Measurements from ENCODE around the gene MYO15B. TPM values are rescaled to one million over a fixed set of nuclear protein-coding genes. Genes with fewer than 3 reads are reported as not detected.

Gene MYO15B
- total RNA-seq, 1 donor from 2014 or later = 48.2 TPM

DNA sequence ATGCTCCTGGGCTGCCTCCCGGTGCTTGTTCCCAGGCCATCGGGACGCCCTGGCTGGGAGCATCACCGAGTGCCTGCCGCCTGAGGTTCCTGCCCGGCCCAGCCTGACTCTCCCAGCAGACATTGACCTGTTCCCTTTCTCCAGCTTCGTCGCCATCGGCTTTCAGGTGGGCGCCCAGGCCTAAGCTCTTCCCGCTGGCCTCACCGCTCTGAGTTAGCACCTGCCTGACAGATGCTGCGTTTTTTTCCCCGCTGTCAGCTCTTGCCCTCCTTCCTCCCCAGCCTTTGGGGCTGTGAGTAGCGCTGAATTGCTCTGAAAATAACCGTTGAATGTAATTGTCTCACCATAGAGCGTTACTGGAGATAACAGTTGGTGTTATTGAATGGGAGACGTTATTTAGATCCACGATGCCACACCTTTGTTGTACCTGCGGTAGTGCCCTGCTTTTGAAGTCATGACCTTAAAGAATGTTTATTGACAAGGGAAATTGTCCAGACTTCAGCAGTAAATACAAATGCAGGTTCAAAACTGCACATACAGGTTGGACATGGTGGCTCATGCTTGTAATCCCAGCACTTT, 24.3 kb downstream of the MYO15B start:
- H3K27ac Mint-ChIP-seq = peak overlapping the region; percentile 67
- DNase-seq (ENCODE audit: extremely low spot score, unreplicated experiment) = no peak
- no peaks in the 10 kb centered on the region for H3K27me3 Mint-ChIP-seq
- H3K36me3 Mint-ChIP-seq = no peaks in the 10 kb centered on the region
- TF ChIP-seq, protein P1, sequence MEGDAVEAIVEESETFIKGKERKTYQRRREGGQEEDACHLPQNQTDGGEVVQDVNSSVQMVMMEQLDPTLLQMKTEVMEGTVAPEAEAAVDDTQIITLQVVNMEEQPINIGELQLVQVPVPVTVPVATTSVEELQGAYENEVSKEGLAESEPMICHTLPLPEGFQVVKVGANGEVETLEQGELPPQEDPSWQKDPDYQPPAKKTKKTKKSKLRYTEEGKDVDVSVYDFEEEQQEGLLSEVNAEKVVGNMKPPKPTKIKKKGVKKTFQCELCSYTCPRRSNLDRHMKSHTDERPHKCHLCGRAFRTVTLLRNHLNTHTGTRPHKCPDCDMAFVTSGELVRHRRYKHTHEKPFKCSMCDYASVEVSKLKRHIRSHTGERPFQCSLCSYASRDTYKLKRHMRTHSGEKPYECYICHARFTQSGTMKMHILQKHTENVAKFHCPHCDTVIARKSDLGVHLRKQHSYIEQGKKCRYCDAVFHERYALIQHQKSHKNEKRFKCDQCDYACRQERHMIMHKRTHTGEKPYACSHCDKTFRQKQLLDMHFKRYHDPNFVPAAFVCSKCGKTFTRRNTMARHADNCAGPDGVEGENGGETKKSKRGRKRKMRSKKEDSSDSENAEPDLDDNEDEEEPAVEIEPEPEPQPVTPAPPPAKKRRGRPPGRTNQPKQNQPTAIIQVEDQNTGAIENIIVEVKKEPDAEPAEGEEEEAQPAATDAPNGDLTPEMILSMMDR (conservative IDR thresholded peaks at IDR 0.05) = no peak
- no peaks in the 10 kb centered on the region for H3K9me3 Mint-ChIP-seq
- H3K4me1 Mint-ChIP-seq (ENCODE audit: unreplicated experiment) = no peaks in the 10 kb centered on the region
- peak overlapping the region; percentile 44 for H3K4me3 Mint-ChIP-seq

DNA sequence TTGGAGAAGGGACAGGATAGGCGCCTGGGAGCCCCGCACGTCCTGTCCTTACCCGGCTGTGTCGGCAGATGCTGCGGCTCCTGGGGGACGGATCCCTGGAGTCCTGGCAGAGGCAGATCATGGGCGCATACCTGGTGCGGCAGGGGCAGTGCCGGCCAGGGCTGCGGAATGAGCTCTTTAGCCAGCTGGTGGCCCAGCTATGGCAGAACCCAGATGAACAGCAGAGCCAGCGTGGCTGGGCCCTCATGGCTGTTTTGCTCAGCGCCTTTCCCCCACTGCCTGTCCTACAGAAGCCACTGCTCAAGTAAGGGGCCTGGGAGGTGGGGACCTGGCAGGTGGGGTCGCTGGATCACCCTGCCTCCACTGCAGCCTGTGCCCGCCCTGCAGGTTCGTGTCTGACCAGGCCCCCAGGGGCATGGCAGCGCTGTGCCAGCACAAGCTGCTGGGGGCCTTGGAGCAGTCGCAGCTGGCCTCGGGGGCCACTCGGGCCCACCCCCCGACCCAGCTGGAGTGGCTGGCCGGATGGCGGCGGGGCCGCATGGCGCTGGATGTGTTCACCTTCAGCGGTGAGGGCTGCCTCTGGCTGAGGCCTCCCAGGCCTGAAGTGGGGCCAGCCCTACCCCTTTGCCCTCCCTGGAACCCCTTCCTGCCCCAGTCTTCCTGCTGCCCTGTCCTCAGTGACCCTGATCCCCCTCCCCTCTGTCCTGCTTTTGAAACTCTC, 25.5 kb downstream of the MYO15B start:
- Mint-ChIP-seq H3K36me3 (no peaks in the 10 kb centered on the region), H3K27ac (no peak overlapping the region), H3K4me1 (ENCODE audit: unreplicated experiment) (no peaks in the 10 kb centered on the region), H3K4me3 (no peak overlapping the region), H3K9me3 (no peaks in the 10 kb centered on the region), H3K27me3 (no peaks in the 10 kb centered on the region)
- TF ChIP-seq, protein P1 (conservative IDR thresholded peaks at IDR 0.05) = no peak
- DNase-seq (ENCODE audit: extremely low spot score, unreplicated experiment) = no peak

DNA sequence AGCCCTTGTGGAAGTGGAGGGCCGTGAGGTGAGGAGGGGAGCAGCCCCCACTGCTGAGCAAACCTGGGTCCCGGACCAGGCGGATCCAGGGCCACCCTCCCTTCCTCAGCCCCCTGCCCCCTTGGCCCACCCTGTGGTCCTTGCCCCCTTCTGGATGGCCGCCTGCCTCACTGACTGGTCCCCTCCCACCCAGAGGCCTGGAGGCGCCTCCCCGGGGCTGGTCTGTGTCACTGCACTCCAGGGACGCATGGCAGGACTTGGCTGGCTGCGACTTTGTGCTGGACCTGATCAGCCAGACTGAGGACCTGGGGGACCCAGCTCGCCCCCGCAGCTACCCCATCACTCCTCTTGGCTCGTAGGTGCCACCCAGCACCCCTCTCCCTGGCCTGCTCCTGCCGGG, 26.4 kb downstream of the MYO15B start:
- TF ChIP-seq, protein P1 (conservative IDR thresholded peaks at IDR 0.05) = peak; percentile 25
- Mint-ChIP-seq H3K9me3 (no peaks in the 10 kb centered on the region), H3K4me1 (ENCODE audit: unreplicated experiment) (no peaks in the 10 kb centered on the region), H3K27ac (no peak overlapping the region), H3K27me3 (no peaks in the 10 kb centered on the region), H3K36me3 (no peaks in the 10 kb centered on the region), H3K4me3 (no peak overlapping the region)
- no peak for DNase-seq (ENCODE audit: extremely low spot score, unreplicated experiment)

DNA sequence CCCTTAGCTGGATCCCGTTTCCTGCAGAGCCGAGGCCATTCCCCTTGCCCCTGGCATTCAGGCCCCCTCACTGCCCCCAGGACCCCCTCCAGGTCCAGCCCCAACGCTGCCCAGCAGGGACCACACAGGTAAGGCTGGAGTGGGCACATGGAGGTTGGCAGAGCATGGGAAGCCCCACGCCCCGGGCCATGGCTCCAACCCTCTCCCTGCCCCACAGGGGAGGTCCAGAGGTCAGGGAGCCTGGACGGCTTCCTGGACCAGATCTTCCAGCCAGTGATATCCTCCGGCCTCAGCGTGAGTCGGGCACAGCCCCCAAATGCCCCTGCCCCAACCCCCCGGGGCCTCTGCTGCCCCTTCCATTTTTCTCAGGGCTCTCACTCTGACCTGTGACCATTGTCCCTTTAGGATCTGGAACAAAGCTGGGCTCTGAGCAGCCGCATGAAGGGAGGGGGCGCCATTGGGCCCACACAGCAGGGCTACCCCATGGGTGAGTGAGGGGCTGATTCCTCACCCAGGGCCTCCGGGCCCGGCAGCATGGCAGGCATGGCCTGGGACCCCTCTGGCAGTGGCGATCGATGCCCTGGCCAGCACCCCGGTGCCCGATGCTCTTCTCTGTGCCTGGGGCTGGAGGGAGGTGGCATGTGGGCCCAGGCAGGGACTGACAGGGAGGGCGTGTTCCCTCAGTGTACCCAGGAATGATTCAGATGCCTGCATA, 27.1 kb downstream of the MYO15B start:
- H3K27ac Mint-ChIP-seq = no peak overlapping the region
- no peaks in the 10 kb centered on the region for H3K4me1 Mint-ChIP-seq (ENCODE audit: unreplicated experiment)
- no peaks in the 10 kb centered on the region for H3K27me3 Mint-ChIP-seq
- H3K4me3 Mint-ChIP-seq = no peak overlapping the region
- no peak for DNase-seq (ENCODE audit: extremely low spot score, unreplicated experiment)
- no peaks in the 10 kb centered on the region for H3K36me3 Mint-ChIP-seq
- no peaks in the 10 kb centered on the region for H3K9me3 Mint-ChIP-seq
- TF ChIP-seq, protein P1 (conservative IDR thresholded peaks at IDR 0.05) = no peak

DNA sequence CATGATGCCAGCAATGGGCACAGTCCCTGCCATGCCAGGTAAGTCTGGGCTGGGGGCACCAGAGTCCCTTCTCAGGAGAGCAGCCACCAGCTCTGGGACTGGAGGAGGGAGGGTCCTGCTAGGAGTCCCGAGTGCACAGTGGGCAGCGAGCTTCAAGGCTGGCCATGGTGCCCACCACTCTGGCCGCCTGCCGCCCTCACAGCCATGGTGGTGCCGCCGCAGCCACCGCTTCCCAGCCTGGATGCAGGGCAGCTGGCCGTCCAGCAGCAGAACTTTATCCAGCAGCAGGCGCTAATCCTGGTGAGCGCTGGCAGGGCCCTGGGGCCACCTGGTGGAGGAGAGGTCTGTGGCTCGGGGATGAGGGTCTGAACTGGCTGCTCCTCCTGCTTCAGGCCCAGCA, 27.7 kb downstream of the MYO15B start:
- H3K9me3 Mint-ChIP-seq = no peaks in the 10 kb centered on the region
- no peaks in the 10 kb centered on the region for H3K36me3 Mint-ChIP-seq
- H3K27ac Mint-ChIP-seq = no peak overlapping the region
- no peaks in the 10 kb centered on the region for H3K27me3 Mint-ChIP-seq
- TF ChIP-seq, protein P1 (conservative IDR thresholded peaks at IDR 0.05) = no peak
- no peak for DNase-seq (ENCODE audit: extremely low spot score, unreplicated experiment)
- H3K4me3 Mint-ChIP-seq = no peak overlapping the region
- H3K4me1 Mint-ChIP-seq (ENCODE audit: unreplicated experiment) = no peaks in the 10 kb centered on the region

Measured in type B pancreatic cell (in vitro differentiated cells).